Naive B cell (primary cell): ENCODE results near the gene KCNH2. TPM values are rescaled to one million over a fixed set of nuclear protein-coding genes. Genes with fewer than 3 reads are reported as not detected.
"Not testable (repeated sequence)": the region's sequence is repeated elsewhere in the genome, so short reads cannot be mapped to it uniquely, and the experiment has no call there.

ENCODE experiments used
- ATAC-seq, 2 donors: fragments of 150-1000 bp; cut with Tn5 transposase; 2 replicates each; pipeline ENCODE4 v1.10.0; 2021; ENCODE audit warnings: low read depth in 2 of 2, mild to moderate bottlenecking in 2 of 2, moderate library complexity in 2 of 2
- DNase-seq: peaks from one replicate; pipeline ENCODE4 v3.0.0; 2022
- H3K27ac Mint-ChIP-seq, 6 donors: one replicate each; pipeline ENCODE4 v1.8.0; 2020 to 2022; ENCODE audit warnings: mild to moderate bottlenecking in 6 of 6, mixed read lengths in 6 of 6, moderate library complexity in 5 of 6, inconsistent platforms in 2 of 6
- H3K27me3 Mint-ChIP-seq, 3 donors: one replicate each; pipeline ENCODE4 v1.8.0; 2021 to 2022; ENCODE audit warnings: mixed read lengths in 3 of 3, mild to moderate bottlenecking in 1 of 3
- H3K36me3 Mint-ChIP-seq, 2 donors: one replicate each; pipeline ENCODE4 v1.8.0; 2020 to 2022; ENCODE audit warnings: mixed read lengths in 2 of 2, inconsistent platforms in 1 of 2, mild to moderate bottlenecking in 1 of 2
- H3K4me1 Mint-ChIP-seq, 3 donors: one replicate each; pipeline ENCODE4 v1.8.0; 2020 to 2022; ENCODE audit warnings: mixed read lengths in 3 of 3, inconsistent platforms in 1 of 3, mild to moderate bottlenecking in 1 of 3, moderate library complexity in 1 of 3
- H3K4me3 Mint-ChIP-seq, 8 donors: one replicate each; pipeline ENCODE4 v1.8.0; 2020 to 2022; ENCODE audit warnings: mild to moderate bottlenecking in 8 of 8, mixed read lengths in 8 of 8, moderate library complexity in 8 of 8, inconsistent platforms in 2 of 8
- H3K9me3 Mint-ChIP-seq, 7 donors: one replicate each; pipeline ENCODE4 v1.8.0; 2020 to 2022; ENCODE audit warnings: mixed read lengths in 7 of 7, mild to moderate bottlenecking in 5 of 7, inconsistent platforms in 2 of 7, moderate library complexity in 1 of 7
- polyA plus RNA-seq, 6 donors: library from polyadenylated mRNA; unstranded; fragments of 300-500 nt; fragmentation: Illumina TruSeq; gene quantifications; one replicate each; pipeline ENCODE4 v1.2.3, GENCODE V29; 2021; ENCODE audit warnings: low read depth in 6 of 6

KCNH2 gene
- polyA plus RNA-seq, 6 donors from 2014 or later, result 0.17 to 0.29 (median 0.29) TPM; not detected in 3

GRCh38 chr7:150910996-150911422, 67.1 kb downstream of the KCNH2 start:
- Mint-ChIP-seq H3K4me1 (peaks cover 0 to 4% (median 4%) of the 10 kb centered on the region in 3 donors), H3K27me3 (peaks cover 24 to 42% (median 35%) of the 10 kb centered on the region in 3 donors), H3K36me3 (no peaks in the 10 kb centered on the region), H3K9me3 (peaks cover 0 to 10% (median 0%) of the 10 kb centered on the region in 7 donors), H3K4me3 (no peak overlapping the region), H3K27ac (no peak overlapping the region)
- DNase-seq (no peak), ATAC-seq (no peak)

- H3K27me3 Mint-ChIP-seq, result peaks cover 26 to 42% (median 35%) of the 10 kb centered on the region in 3 donors
- not testable (repeated sequence) for H3K4me3 Mint-ChIP-seq, H3K36me3 Mint-ChIP-seq, H3K9me3 Mint-ChIP-seq, H3K27ac Mint-ChIP-seq, H3K4me1 Mint-ChIP-seq, DNase-seq, ATAC-seq
Observed at GRCh38 chr7:150910305-150910995, 67.7 kb downstream of the KCNH2 start.

GRCh38 chr7:150909200-150909995, 68.7 kb downstream of the KCNH2 start:
- peaks cover 30 to 48% (median 39%) of the 10 kb centered on the region in 3 donors for H3K27me3 Mint-ChIP-seq
- peaks cover 0 to 10% (median 0%) of the 10 kb centered on the region in 7 donors for H3K9me3 Mint-ChIP-seq
- H3K27ac Mint-ChIP-seq, result peak overlapping the region in 1 of 6 donors; percentile 32
- no peaks in the 10 kb centered on the region for H3K36me3 Mint-ChIP-seq
- peaks cover 0 to 4% (median 4%) of the 10 kb centered on the region in 3 donors for H3K4me1 Mint-ChIP-seq
- ATAC-seq (no peak), DNase-seq (no peak)
- peak overlapping the region in 1 of 8 donors; percentile 40 for H3K4me3 Mint-ChIP-seq

- ATAC-seq (no peak), DNase-seq (no peak)
- Mint-ChIP-seq H3K4me1 (peaks cover 4 to 8% (median 6%) of the 10 kb centered on the region in 3 donors), H3K27me3 (peaks cover 36 to 60% (median 43%) of the 10 kb centered on the region in 3 donors), H3K36me3 (no peaks in the 10 kb centered on the region), H3K4me3 (no peak overlapping the region), H3K27ac (no peak overlapping the region), H3K9me3 (peaks cover 0 to 10% (median 0%) of the 10 kb centered on the region in 7 donors)
Observed at GRCh38 chr7:150908173-150908572, 69.9 kb downstream of the KCNH2 start.

GRCh38 chr7:150904011-150904909, 73.9 kb downstream of the KCNH2 start:
- no peak overlapping the region for H3K4me3 Mint-ChIP-seq
- peaks cover 6 to 10% (median 6%) of the 10 kb centered on the region in 3 donors for H3K4me1 Mint-ChIP-seq
- H3K27ac Mint-ChIP-seq, result no peak overlapping the region
- peaks cover 42 to 75% (median 74%) of the 10 kb centered on the region in 3 donors for H3K27me3 Mint-ChIP-seq
- ATAC-seq (no peak), DNase-seq (no peak)
- peaks cover 0 to 4% of the 10 kb centered on the region in 2 donors for H3K36me3 Mint-ChIP-seq
- H3K9me3 Mint-ChIP-seq, result no peaks in the 10 kb centered on the region

GRCh38 chr7:150903606-150904005, 74.5 kb downstream of the KCNH2 start:
- Mint-ChIP-seq H3K27me3 (peaks cover 43 to 81% (median 77%) of the 10 kb centered on the region in 3 donors), H3K4me3 (no peak overlapping the region), H3K27ac (no peak overlapping the region), H3K9me3 (no peaks in the 10 kb centered on the region), H3K4me1 (peaks cover 6 to 14% (median 8%) of the 10 kb centered on the region in 3 donors), H3K36me3 (peaks cover 0 to 4% of the 10 kb centered on the region in 2 donors)
- ATAC-seq (no peak), DNase-seq (no peak)

- Mint-ChIP-seq H3K27ac (no peak overlapping the region), H3K4me1 (peaks cover 19 to 21% (median 21%) of the 10 kb centered on the region in 3 donors), H3K9me3 (no peaks in the 10 kb centered on the region), H3K36me3 (peaks cover 0 to 4% of the 10 kb centered on the region in 2 donors), H3K27me3 (peaks cover 51 to 85% (median 80%) of the 10 kb centered on the region in 3 donors), H3K4me3 (no peak overlapping the region)
- DNase-seq (no peak), ATAC-seq (no peak)
Observed at GRCh38 chr7:150902078-150903033, 75.8 kb downstream of the KCNH2 start.

- H3K9me3 Mint-ChIP-seq, result no peaks in the 10 kb centered on the region
- H3K27me3 Mint-ChIP-seq, result peaks cover 51 to 83% (median 80%) of the 10 kb centered on the region in 3 donors
- H3K4me3 Mint-ChIP-seq, result peak overlapping the region in 2 of 8 donors; percentile 29 to 47
- DNase-seq (no peak), ATAC-seq (no peak)
- H3K4me1 Mint-ChIP-seq, result peaks cover 24 to 28% (median 26%) of the 10 kb centered on the region in 3 donors
- H3K27ac Mint-ChIP-seq, result no peak overlapping the region
- peaks cover 0 to 4% of the 10 kb centered on the region in 2 donors for H3K36me3 Mint-ChIP-seq
Observed at GRCh38 chr7:150901160-150902035, 76.7 kb downstream of the KCNH2 start.

GRCh38 chr7:150900675-150901074, 77.4 kb downstream of the KCNH2 start:
- peaks cover 52 to 83% (median 80%) of the 10 kb centered on the region in 3 donors for H3K27me3 Mint-ChIP-seq
- ATAC-seq, result no peak
- H3K27ac Mint-ChIP-seq, result no peak overlapping the region

GRCh38 chr7:150898475-150899011, 79.6 kb downstream of the KCNH2 start:
- Mint-ChIP-seq H3K4me3 (peak overlapping the region in 4 of 8 donors; percentile 42 to 73 (median 54)), H3K9me3 (peaks cover 0 to 9% (median 5%) of the 10 kb centered on the region in 7 donors), H3K4me1 (peaks cover 22 to 35% (median 32%) of the 10 kb centered on the region in 3 donors), H3K36me3 (peaks cover 7 to 9% of the 10 kb centered on the region in 2 donors), H3K27me3 (peaks cover 51 to 74% (median 70%) of the 10 kb centered on the region in 3 donors), H3K27ac (peak overlapping the region in 2 of 6 donors; percentile 60 to 74)
- ATAC-seq (peak; percentile 58 to 69), DNase-seq (peak; percentile 57)

More at GRCh38 chr7:150900675-150901074, 77.4 kb downstream of the KCNH2 start:
- Mint-ChIP-seq H3K4me3 (peak overlapping the region in 1 of 8 donors; percentile 29), H3K36me3 (peaks cover 0 to 4% of the 10 kb centered on the region in 2 donors), H3K9me3 (no peaks in the 10 kb centered on the region), H3K4me1 (peaks cover 24 to 35% (median 33%) of the 10 kb centered on the region in 3 donors)
- no peak for DNase-seq
